GM13977 (cell line): ENCODE data around the gene NFKB1.
"Not testable (repeated sequence)": the region's sequence is repeated elsewhere in the genome, so short reads cannot be mapped to it uniquely, and the experiment has no call there.

Source experiments
- DNase-seq: peaks from one replicate; pipeline ENCODE4 v3.0.0; 2012; ENCODE audit warnings: low spot score
- in situ Hi-C: fragments of 300-500 bp; cut with MboI; formaldehyde crosslinking; loops from one replicate; pipeline ENCODE4 v1.12.0; 2022; ENCODE audit warnings: low sequenced_read_pairs, low pct_unique_long_range_greater_than_20kb, mixed read lengths, inconsistent platforms; ENCODE audit not compliant: unreplicated experiment
- TF ChIP-seq, protein P1 (sequence below): IDR thresholded peaks from 2 replicates; pipeline ENCODE4 v1.5.1; 2012; ENCODE audit warnings: mild to moderate bottlenecking, control low read depth; ENCODE audit not compliant: insufficient read depth; ENCODE audit errors: extremely low read depth, missing control alignments

NFKB1 gene

DNA sequence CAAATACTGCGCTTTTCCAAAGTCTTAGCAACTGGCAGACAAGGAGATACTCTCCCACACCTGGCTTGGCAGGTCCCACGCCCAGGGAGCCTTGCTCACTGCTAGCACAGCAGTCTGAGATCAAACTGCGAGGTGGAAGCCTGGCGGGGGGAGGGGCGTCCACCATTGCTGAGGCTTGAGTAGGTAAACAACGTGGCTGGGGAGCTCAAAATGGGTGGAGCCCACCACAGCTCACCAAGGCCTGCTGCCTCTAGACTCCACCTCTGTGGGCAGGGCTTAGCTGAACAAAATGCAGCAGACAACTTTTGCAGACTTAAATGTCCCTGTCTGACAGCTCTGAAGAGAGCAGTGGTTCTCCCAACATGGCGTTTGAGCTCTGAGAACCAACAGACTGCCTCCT, 23.0 kb upstream of the NFKB1 start:
- TF ChIP-seq, protein P1, sequence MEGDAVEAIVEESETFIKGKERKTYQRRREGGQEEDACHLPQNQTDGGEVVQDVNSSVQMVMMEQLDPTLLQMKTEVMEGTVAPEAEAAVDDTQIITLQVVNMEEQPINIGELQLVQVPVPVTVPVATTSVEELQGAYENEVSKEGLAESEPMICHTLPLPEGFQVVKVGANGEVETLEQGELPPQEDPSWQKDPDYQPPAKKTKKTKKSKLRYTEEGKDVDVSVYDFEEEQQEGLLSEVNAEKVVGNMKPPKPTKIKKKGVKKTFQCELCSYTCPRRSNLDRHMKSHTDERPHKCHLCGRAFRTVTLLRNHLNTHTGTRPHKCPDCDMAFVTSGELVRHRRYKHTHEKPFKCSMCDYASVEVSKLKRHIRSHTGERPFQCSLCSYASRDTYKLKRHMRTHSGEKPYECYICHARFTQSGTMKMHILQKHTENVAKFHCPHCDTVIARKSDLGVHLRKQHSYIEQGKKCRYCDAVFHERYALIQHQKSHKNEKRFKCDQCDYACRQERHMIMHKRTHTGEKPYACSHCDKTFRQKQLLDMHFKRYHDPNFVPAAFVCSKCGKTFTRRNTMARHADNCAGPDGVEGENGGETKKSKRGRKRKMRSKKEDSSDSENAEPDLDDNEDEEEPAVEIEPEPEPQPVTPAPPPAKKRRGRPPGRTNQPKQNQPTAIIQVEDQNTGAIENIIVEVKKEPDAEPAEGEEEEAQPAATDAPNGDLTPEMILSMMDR, result no peak
- in situ Hi-C loops, result no loop called here
- DNase-seq, result no peak

GRCh38 chr4:102479832-102480231, 21.3 kb upstream of the NFKB1 start:
- DNase-seq, in situ Hi-C loops: not testable (repeated sequence)

DNA sequence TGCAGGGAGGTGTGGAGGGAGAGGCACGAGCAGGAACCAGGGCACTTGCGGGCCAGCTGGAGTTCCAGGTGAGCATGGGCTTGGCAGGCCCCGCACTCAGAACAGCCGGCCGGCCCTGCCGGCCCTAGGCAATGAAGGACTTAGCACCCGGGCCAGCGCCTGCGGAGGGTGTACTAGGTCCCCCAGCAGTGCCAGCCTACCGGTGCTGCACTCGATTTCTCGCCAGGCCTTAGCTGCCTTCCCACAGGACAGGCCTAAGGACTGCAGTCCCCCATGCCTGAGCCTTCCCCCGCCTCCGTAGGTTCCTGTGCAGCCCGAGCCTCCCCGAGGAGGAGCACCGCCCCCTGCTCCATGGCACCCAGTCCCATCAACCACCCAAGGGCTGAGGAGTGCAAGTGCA, 18.0 kb upstream of the NFKB1 start:
- DNase-seq, result no peak
- TF ChIP-seq, protein P1, result no peak
- in situ Hi-C loops, result no loop called here

- in situ Hi-C loops, DNase-seq: not testable (repeated sequence)
These were observed 17.0 kb upstream of the NFKB1 start for GRCh38 chr4:102483990-102484692.

DNA sequence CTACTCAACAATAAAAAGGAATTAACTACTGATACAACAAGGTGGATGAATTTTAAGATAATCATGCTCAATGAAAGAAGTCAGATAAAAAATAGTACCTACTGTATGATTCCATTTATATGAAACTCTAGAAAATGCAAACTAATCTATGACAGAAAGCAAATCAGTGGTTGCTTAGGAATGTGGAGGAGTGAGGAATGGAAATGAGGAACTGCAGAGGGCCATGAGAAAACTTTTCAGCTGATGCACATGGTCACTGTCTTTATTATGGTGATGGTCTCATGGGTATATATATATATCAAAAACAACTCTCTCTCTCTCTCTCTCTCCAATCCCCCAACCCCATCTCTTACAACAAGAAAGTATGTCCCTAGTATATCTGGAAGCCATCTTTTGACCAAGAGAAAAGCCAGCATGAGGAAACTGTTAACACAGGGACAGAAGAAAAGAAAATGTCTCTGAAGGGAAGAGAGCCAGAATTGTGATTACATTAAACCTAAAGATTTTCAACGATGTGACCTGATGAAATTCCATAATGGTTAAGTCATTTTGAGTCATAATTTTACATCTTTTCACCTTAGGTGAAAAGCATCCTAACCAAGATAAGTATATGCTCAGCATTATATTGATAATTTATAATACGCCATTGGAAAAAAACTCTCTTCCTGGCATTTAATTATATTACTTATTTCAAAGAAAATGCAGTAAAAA, 8.5 kb upstream of the NFKB1 start:
- no peak for DNase-seq
- in situ Hi-C loops, result no loop called here
- TF ChIP-seq, protein P1, result no peak

GRCh38 chr4:102493257-102493656, 7.9 kb upstream of the NFKB1 start:
- in situ Hi-C loops, result no loop called here
- no peak for DNase-seq

DNA sequence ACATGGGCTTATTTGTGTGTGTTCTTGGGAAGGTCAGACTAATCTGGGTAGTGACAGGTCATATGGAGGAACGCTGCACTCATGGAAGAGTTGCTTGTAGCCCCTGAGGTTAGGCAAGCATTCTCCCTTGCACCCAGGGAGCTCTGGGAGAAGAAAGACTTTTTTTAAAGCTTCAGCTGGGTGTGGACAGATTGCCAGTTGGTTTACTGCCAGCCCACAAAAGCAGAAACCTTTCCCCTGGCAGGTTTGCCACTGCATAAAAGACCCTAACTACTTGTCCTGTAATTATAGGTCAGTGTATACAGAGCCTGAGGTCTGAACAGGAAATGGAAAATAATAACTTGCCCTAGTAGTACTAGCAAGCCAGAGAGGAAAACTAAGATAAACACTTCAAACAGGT, 7.4 kb upstream of the NFKB1 start:
- in situ Hi-C loops, result no loop called here
- no peak for DNase-seq
- TF ChIP-seq, protein P1, result no peak

More at GRCh38 chr4:102493257-102493656, 7.9 kb upstream of the NFKB1 start:
- TF ChIP-seq, protein P1, result no peak
